ENCODE results near the gene VPS13C. TPM values are rescaled to one million over a fixed set of nuclear protein-coding genes. Genes with fewer than 3 reads are reported as not detected.

VPS13C gene
- total RNA-seq, 1 experiment from 2014 or later: 47.3 TPM

- Histone ChIP-seq H3K36me3 (ENCODE audit: control insufficient read depth, insufficient read depth, low read length) (no peaks in the 10 kb centered on the region; the same call in 1 of the 2 replicates), H3K4me3 (ENCODE audit: low read depth in 2 of 2, low read length in 2 of 2) (no peak overlapping the region), H3K27me3 (ENCODE audit: control insufficient read depth, insufficient read depth, low read length) (no peaks in the 10 kb centered on the region), H3K9me3 (ENCODE audit: control insufficient read depth, insufficient read depth, low read depth, low read length) (no peaks in the 10 kb centered on the region), H3K4me1 (ENCODE audit: control insufficient read depth, insufficient read depth, low read length) (no peaks in the 10 kb centered on the region), H3K27ac (ENCODE audit: low read length) (no peak overlapping the region)
- DNase-seq (ENCODE audit: low read depth, low spot score): no peak
- ChIA-PET POLR2A (no interaction called here), CTCF (no interaction called here)
- TF ChIP-seq SIN3A (IDR thresholded peaks at IDR 0.05; ENCODE audit: borderline replicate concordance, insufficient read depth, low read depth, low read length): no peak
- TF ChIP-seq POLR2AphosphoS5 (IDR thresholded peaks at IDR 0.05; ENCODE audit: low read depth, low read length): no peak
- no peak for TF ChIP-seq TCF7L2 (IDR thresholded peaks at IDR 0.05; ENCODE audit: low read depth, low read length)
- TF ChIP-seq, protein P1, sequence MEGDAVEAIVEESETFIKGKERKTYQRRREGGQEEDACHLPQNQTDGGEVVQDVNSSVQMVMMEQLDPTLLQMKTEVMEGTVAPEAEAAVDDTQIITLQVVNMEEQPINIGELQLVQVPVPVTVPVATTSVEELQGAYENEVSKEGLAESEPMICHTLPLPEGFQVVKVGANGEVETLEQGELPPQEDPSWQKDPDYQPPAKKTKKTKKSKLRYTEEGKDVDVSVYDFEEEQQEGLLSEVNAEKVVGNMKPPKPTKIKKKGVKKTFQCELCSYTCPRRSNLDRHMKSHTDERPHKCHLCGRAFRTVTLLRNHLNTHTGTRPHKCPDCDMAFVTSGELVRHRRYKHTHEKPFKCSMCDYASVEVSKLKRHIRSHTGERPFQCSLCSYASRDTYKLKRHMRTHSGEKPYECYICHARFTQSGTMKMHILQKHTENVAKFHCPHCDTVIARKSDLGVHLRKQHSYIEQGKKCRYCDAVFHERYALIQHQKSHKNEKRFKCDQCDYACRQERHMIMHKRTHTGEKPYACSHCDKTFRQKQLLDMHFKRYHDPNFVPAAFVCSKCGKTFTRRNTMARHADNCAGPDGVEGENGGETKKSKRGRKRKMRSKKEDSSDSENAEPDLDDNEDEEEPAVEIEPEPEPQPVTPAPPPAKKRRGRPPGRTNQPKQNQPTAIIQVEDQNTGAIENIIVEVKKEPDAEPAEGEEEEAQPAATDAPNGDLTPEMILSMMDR (IDR thresholded peaks at IDR 0.05): no peak
- TF ChIP-seq, protein P2, sequence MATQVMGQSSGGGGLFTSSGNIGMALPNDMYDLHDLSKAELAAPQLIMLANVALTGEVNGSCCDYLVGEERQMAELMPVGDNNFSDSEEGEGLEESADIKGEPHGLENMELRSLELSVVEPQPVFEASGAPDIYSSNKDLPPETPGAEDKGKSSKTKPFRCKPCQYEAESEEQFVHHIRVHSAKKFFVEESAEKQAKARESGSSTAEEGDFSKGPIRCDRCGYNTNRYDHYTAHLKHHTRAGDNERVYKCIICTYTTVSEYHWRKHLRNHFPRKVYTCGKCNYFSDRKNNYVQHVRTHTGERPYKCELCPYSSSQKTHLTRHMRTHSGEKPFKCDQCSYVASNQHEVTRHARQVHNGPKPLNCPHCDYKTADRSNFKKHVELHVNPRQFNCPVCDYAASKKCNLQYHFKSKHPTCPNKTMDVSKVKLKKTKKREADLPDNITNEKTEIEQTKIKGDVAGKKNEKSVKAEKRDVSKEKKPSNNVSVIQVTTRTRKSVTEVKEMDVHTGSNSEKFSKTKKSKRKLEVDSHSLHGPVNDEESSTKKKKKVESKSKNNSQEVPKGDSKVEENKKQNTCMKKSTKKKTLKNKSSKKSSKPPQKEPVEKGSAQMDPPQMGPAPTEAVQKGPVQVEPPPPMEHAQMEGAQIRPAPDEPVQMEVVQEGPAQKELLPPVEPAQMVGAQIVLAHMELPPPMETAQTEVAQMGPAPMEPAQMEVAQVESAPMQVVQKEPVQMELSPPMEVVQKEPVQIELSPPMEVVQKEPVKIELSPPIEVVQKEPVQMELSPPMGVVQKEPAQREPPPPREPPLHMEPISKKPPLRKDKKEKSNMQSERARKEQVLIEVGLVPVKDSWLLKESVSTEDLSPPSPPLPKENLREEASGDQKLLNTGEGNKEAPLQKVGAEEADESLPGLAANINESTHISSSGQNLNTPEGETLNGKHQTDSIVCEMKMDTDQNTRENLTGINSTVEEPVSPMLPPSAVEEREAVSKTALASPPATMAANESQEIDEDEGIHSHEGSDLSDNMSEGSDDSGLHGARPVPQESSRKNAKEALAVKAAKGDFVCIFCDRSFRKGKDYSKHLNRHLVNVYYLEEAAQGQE (IDR thresholded peaks at IDR 0.05; ENCODE audit: insufficient read depth in 1 of 2, low read depth in 2 of 2, low read length in 1 of 2): no peak
- in situ Hi-C loops (cut with HindIII; ENCODE audit: low pct_unique_long_range_greater_than_20kb, low sequenced_read_pairs) (no loop called here), intact Hi-C loops (cut with micrococcal nuclease; ENCODE audit: unreplicated experiment) (no loop called here)
- BruUV-seq (replicated peaks): no TSS peak
- no peak for ATAC-seq
These were observed 113.5 kb downstream of the VPS13C start for GRCh38 chr15:61946778-61947177.

GRCh38 chr15:61943992-61944391 is 116.3 kb downstream of the VPS13C start:
- in situ Hi-C loops (cut with HindIII; ENCODE audit: low pct_unique_long_range_greater_than_20kb, low sequenced_read_pairs): no loop called here
- BruUV-seq (replicated peaks): no TSS peak

More at GRCh38 chr15:61943992-61944391, 116.3 kb downstream of the VPS13C start:
- DNase-seq (ENCODE audit: low read depth, low spot score): no peak
- H3K36me3 ChIP-seq (ENCODE audit: control insufficient read depth, insufficient read depth, low read length): no peaks in the 10 kb centered on the region; the same call in 1 of the 2 replicates
- ChIA-PET CTCF (no interaction called here), POLR2A (no interaction called here)
- intact Hi-C loops (cut with micrococcal nuclease; ENCODE audit: unreplicated experiment): no loop called here
- TF ChIP-seq, protein P2 (IDR thresholded peaks at IDR 0.05; ENCODE audit: insufficient read depth in 1 of 2, low read depth in 2 of 2, low read length in 1 of 2): no peak
- TF ChIP-seq TCF7L2 (IDR thresholded peaks at IDR 0.05; ENCODE audit: low read depth, low read length) (no peak), POLR2AphosphoS5 (IDR thresholded peaks at IDR 0.05; ENCODE audit: low read depth, low read length) (no peak)
- TF ChIP-seq, protein P1 (IDR thresholded peaks at IDR 0.05): no peak
- no peaks in the 10 kb centered on the region for H3K27me3 ChIP-seq (ENCODE audit: control insufficient read depth, insufficient read depth, low read length)
- ATAC-seq: no peak
- H3K4me1 ChIP-seq (ENCODE audit: control insufficient read depth, insufficient read depth, low read length): no peaks in the 10 kb centered on the region
- no peak overlapping the region for H3K4me3 ChIP-seq (ENCODE audit: low read depth in 2 of 2, low read length in 2 of 2)
- no peaks in the 10 kb centered on the region for H3K9me3 ChIP-seq (ENCODE audit: control insufficient read depth, insufficient read depth, low read depth, low read length)
- no peak overlapping the region for H3K27ac ChIP-seq (ENCODE audit: low read length)
